ENCODE data around the gene AGBL4.

Gene AGBL4

GRCh38 chr1:49166031-49166430 is 857.7 kb downstream of the AGBL4 start:
- DNase-seq (ENCODE audit: low spot score), result no peak
- TF ChIP-seq, protein P1, sequence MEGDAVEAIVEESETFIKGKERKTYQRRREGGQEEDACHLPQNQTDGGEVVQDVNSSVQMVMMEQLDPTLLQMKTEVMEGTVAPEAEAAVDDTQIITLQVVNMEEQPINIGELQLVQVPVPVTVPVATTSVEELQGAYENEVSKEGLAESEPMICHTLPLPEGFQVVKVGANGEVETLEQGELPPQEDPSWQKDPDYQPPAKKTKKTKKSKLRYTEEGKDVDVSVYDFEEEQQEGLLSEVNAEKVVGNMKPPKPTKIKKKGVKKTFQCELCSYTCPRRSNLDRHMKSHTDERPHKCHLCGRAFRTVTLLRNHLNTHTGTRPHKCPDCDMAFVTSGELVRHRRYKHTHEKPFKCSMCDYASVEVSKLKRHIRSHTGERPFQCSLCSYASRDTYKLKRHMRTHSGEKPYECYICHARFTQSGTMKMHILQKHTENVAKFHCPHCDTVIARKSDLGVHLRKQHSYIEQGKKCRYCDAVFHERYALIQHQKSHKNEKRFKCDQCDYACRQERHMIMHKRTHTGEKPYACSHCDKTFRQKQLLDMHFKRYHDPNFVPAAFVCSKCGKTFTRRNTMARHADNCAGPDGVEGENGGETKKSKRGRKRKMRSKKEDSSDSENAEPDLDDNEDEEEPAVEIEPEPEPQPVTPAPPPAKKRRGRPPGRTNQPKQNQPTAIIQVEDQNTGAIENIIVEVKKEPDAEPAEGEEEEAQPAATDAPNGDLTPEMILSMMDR (IDR thresholded peaks at IDR 0.05; ENCODE audit: extremely low read depth, missing control alignments), result no peak

DNA sequence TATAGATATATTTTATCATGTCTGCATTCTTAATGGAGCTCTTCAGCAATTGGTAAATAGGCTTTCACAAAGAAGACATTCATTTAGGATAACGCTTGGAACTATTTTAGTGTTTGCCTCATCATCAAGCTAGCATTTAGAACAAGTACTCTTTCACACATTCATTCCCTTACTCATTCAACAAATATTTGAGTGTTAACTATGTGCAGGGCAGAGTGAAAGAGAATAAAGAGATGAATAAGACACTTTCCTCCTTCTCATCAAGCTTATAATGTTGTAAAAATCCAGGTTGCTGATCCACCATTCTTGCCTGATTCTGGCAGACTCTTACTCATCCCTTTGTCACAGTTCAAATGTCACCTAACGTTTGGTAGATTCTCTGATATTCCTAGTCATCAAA is 860.7 kb downstream of the AGBL4 start:
- no peak for DNase-seq (ENCODE audit: low spot score)
- TF ChIP-seq, protein P1 (IDR thresholded peaks at IDR 0.05; ENCODE audit: extremely low read depth, missing control alignments), result no peak

GRCh38 chr1:49160677-49161076 is 863.1 kb downstream of the AGBL4 start:
- no peak for DNase-seq (ENCODE audit: low spot score)

GRCh38 chr1:49136738-49137251 is 887.0 kb downstream of the AGBL4 start:
- TF ChIP-seq, protein P1 (IDR thresholded peaks at IDR 0.05; ENCODE audit: extremely low read depth, missing control alignments), result no peak
- DNase-seq (ENCODE audit: low spot score), result no peak

More at GRCh38 chr1:49160677-49161076, 863.1 kb downstream of the AGBL4 start:
- TF ChIP-seq, protein P1 (IDR thresholded peaks at IDR 0.05; ENCODE audit: extremely low read depth, missing control alignments), result no peak

- TF ChIP-seq, protein P1 (IDR thresholded peaks at IDR 0.05; ENCODE audit: extremely low read depth, missing control alignments), result no peak
- no peak for DNase-seq (ENCODE audit: low spot score)
Observed at GRCh38 chr1:49125746-49126145, 898.0 kb downstream of the AGBL4 start.

DNA sequence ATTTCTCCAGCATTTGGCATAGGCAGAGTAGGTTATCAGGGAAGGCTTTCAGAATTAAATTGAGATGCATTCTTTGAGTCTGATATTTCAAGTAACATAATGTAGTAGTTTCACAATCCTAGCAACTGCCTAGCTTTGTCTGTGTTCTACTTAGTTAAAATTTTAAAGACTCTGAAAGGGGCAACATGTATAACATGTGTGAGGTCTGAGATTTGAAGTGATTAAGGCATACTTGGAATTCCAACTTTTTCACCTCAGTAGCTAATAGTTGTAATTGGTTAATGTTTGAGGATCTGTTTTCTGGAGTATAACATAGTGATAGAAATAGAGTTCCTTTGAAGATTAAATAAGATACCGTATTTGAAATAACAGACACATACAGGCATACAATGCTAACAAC is 911.8 kb downstream of the AGBL4 start:
- TF ChIP-seq, protein P1 (IDR thresholded peaks at IDR 0.05; ENCODE audit: extremely low read depth, missing control alignments), result no peak
- DNase-seq (ENCODE audit: low spot score), result no peak

GRCh38 chr1:49106445-49106844 is 917.3 kb downstream of the AGBL4 start:
- DNase-seq (ENCODE audit: low spot score), result no peak
- TF ChIP-seq, protein P1 (IDR thresholded peaks at IDR 0.05; ENCODE audit: extremely low read depth, missing control alignments), result no peak

Data from GM20000 (cell line).